ENCODE measurements around the gene ATN1.
"Not testable (repeated sequence)": the region's sequence is repeated elsewhere in the genome, so short reads cannot be mapped to it uniquely, and the experiment has no call there.

The ATN1 gene

DNA sequence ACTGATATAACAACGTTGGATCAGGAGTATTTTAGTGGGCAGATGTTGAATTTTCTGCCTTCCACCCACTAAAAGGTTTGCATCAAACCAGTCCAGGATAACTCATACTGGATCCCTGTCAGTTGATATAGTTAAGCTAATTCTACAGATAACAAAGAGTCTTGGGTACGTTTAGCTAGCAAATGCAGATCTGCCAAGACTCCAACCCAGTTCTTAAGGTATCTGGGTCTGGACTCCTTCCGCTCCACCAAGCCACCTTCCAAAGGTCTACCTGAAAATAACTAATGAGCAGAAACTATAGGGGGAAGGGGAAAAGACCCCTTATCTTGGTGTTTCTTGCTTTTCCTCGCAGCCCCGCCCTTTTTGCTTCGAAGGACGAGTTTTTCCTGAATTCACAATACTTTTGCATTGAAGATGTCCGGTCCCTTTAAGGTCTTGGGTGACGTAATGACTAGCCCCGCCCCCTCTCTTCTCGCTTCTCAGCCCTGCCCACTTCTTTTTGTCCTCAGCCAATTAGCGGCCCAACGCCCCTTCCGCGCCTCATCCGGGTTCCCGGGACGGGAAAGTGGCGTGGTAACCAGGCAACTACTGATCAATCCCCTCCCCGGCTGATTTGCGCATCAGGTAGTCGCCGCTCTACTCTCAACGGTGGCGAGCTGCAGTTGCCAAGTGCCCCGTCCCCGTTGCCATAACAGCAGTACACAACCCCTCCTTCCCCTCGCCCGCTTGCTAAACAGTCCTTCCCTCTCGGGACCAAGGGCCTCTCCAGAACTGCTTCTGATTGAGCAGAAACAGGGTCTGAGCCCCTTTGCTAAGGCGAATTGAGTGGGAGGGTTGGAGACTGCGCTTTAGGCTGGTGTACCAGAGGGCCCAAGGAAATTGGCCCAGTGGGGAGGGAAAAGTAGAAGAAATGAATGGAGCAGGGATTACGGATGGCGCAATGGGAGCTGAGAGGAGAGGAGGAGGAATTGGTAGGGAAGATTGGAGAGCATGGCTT lies 23.2 kb upstream of the ATN1 start, which contains the start of gene LRRC23:
Gene LRRC23 (plus strand): TSS at position 543 of the 997 bp plus-strand sequence. CDS start 812 bp downstream, outside the sequence.
- Histone ChIP-seq H3K4me3 (IDR thresholded peaks at IDR 0.05; ENCODE audit: insufficient read depth, low read depth, low read length) (no peak within 1 kb of the TSS), H3K27me3 (ENCODE audit: insufficient read depth, low read depth) (no peaks in the 10 kb centered on the region), H3K79me2 (ENCODE audit: insufficient read depth, low read depth) (no peaks in the 10 kb centered on the region), H4K20me1 (ENCODE audit: insufficient read depth) (no peaks in the 10 kb centered on the region), H3K36me3 (ENCODE audit: insufficient read depth) (no peaks in the 10 kb centered on the region), H3K9ac (peak within 1 kb of the TSS; percentile 72), H2AFZ (ENCODE audit: low read depth) (peak within 1 kb of the TSS; percentile 91), H3K4me2 (peak within 1 kb of the TSS; percentile 97), H3K27ac (peak within 1 kb of the TSS; percentile 68), H3K4me1 (ENCODE audit: low read depth, poor library complexity, severe bottlenecking) (peaks cover 8% of the 10 kb centered on the region)
- TF ChIP-seq, protein P1, sequence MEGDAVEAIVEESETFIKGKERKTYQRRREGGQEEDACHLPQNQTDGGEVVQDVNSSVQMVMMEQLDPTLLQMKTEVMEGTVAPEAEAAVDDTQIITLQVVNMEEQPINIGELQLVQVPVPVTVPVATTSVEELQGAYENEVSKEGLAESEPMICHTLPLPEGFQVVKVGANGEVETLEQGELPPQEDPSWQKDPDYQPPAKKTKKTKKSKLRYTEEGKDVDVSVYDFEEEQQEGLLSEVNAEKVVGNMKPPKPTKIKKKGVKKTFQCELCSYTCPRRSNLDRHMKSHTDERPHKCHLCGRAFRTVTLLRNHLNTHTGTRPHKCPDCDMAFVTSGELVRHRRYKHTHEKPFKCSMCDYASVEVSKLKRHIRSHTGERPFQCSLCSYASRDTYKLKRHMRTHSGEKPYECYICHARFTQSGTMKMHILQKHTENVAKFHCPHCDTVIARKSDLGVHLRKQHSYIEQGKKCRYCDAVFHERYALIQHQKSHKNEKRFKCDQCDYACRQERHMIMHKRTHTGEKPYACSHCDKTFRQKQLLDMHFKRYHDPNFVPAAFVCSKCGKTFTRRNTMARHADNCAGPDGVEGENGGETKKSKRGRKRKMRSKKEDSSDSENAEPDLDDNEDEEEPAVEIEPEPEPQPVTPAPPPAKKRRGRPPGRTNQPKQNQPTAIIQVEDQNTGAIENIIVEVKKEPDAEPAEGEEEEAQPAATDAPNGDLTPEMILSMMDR (conservative IDR thresholded peaks at IDR 0.05; ENCODE audit: low read depth, low read length), result no peak

DNA sequence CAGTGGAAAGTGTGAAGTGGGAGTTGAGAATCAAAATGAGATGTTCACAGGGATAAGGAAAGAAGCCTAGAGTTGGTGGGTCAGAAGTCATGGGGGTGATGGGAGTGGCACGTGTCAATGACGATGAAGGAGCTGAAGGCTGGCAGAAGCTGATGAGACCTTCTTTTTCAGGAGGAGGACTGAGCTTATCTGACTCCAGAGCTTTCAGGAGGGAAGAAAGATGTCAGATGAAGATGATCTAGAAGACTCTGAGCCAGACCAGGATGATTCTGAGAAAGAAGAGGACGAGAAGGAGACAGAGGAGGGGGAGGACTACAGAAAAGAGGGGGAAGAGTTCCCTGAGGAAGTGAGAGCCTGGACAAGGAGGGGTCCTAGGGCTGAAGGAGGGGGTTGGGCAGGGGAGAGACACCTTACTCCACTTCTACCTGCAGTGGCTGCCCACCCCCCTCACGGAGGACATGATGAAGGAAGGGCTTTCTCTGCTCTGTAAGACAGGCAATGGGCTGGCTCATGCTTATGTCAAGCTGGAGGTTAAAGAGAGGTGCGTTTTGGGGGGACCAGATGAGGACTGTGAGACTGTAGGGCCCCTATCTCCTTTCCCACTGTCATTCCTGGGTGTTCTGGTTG lies 22.2 kb upstream of the ATN1 start:
- no peaks in the 10 kb centered on the region for H3K36me3 ChIP-seq (ENCODE audit: insufficient read depth)
- H3K4me1 ChIP-seq (ENCODE audit: low read depth, poor library complexity, severe bottlenecking), result peaks cover 8% of the 10 kb centered on the region
- no peak overlapping the region; the same call in 1 of the 2 replicates for H3K27ac ChIP-seq
- no peaks in the 10 kb centered on the region for H3K79me2 ChIP-seq (ENCODE audit: insufficient read depth, low read depth)
- TF ChIP-seq, protein P1 (conservative IDR thresholded peaks at IDR 0.05; ENCODE audit: low read depth, low read length), result no peak
- no peaks in the 10 kb centered on the region for H4K20me1 ChIP-seq (ENCODE audit: insufficient read depth)
- H3K27me3 ChIP-seq (ENCODE audit: insufficient read depth, low read depth), result no peaks in the 10 kb centered on the region
- peak overlapping the region; percentile 97 for H3K4me2 ChIP-seq
- H3K9ac ChIP-seq, result peak overlapping the region; percentile 72
- no peak overlapping the region for H3K4me3 ChIP-seq (IDR thresholded peaks at IDR 0.05; ENCODE audit: insufficient read depth, low read depth, low read length)
- H2AFZ ChIP-seq (ENCODE audit: low read depth), result no peak overlapping the region; the same call in 1 of the 2 replicates

DNA sequence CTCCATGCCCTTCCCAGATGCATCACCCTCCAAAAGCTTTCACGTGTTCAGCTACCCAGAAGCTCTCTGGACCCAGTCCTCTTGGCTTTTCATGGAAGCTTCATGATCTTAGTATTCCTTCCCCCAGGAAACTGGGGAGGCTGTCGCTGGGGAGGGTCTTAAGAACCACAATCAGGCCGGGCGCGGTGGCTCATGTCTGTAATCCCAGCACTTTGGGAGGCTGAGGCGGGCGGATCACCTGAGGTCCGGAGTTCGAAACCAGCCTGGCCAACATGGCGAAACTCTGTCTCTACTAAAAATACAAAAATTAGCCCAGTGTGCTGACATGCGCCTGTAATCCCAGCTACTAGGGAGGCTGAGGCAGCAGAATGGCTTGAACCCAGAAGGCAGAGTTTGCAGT lies 19.6 kb upstream of the ATN1 start:
- H2AFZ ChIP-seq (ENCODE audit: low read depth); H3K27me3 ChIP-seq (ENCODE audit: insufficient read depth, low read depth); H3K9ac ChIP-seq; H4K20me1 ChIP-seq (ENCODE audit: insufficient read depth); H3K27ac ChIP-seq; H3K4me1 ChIP-seq (ENCODE audit: low read depth, poor library complexity, severe bottlenecking); H3K4me3 ChIP-seq (IDR thresholded peaks at IDR 0.05; ENCODE audit: insufficient read depth, low read depth, low read length); H3K79me2 ChIP-seq (ENCODE audit: insufficient read depth, low read depth); H3K4me2 ChIP-seq; H3K36me3 ChIP-seq (ENCODE audit: insufficient read depth): not testable (repeated sequence)

DNA sequence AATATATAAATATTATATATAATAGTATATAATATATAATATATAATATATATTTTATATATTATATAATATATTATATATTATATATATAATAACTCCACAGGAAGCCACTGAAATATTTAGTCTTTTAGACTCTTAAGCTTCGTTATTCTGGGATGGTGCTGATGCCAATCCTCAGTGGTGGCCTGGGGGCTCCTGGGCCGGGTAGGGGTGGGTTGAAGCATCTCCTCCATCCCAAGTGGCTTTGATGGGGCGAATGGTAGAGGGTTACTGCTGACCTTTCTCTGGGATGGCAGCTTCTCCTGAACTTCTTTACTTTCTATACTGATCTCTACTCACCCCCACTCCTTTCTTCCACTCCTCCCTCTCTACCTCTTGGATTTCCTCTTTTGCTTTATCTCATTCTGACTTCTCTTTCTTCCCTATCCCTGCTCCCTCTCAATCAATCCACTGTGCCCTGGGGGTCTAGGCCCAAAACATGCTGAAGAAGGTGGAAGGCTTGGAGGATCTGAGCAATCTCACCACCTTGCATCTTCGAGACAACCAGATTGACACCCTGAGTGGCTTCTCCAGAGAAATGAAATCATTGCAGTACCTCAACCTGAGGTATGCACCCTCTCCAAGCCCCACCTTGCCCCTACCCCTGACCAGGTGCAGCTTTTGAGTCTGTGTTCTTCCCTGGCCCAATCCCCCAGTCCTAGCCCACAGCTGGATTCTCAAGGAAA lies 18.2 kb upstream of the ATN1 start:
- Histone ChIP-seq H3K27ac (no peak overlapping the region), H3K4me3 (IDR thresholded peaks at IDR 0.05; ENCODE audit: insufficient read depth, low read depth, low read length) (no peak overlapping the region), H3K36me3 (ENCODE audit: insufficient read depth) (no peaks in the 10 kb centered on the region), H4K20me1 (ENCODE audit: insufficient read depth) (no peaks in the 10 kb centered on the region), H3K27me3 (ENCODE audit: insufficient read depth, low read depth) (peaks cover 8% of the 10 kb centered on the region; the same call in 1 of the 2 replicates), H3K4me2 (no peak overlapping the region), H3K9ac (no peak overlapping the region), H2AFZ (ENCODE audit: low read depth) (no peak overlapping the region), H3K4me1 (ENCODE audit: low read depth, poor library complexity, severe bottlenecking) (peaks cover 3% of the 10 kb centered on the region), H3K79me2 (ENCODE audit: insufficient read depth, low read depth) (no peaks in the 10 kb centered on the region)
- TF ChIP-seq, protein P1 (conservative IDR thresholded peaks at IDR 0.05; ENCODE audit: low read depth, low read length), result no peak

All from KMS-11 (cell line).